Hypothalamus (tissue), 51 donors: ENCODE data around the gene GAS2L1.

Experiments used
- DNase-seq, 51 donors: peaks; one replicate each; lab custom pipeline; 2025; lab: John Stamatoyannopoulos, UW

GAS2L1 gene

GRCh38 chr22:29306175-29306834 lies at the start of gene GAS2L1:
GAS2L1 (plus strand) TSS chr22:29306650; CDS start chr22:29308106, 1,456 bp downstream.
- peak in 41 of 51 donors; percentile 36 to 82 (median 68) for DNase-seq

GRCh38 chr22:29257751-29258181 lies 48.7 kb upstream of the GAS2L1 start:
- no peak for DNase-seq

- DNase-seq: no peak
Measured at GRCh38 chr22:29258407-29259252, 47.8 kb upstream of the GAS2L1 start.

GRCh38 chr22:29259253-29259899 lies 47.1 kb upstream of the GAS2L1 start:
- DNase-seq: no peak

GRCh38 chr22:29260031-29260560 lies 46.4 kb upstream of the GAS2L1 start:
- DNase-seq: no peak

GRCh38 chr22:29260601-29261315 lies 45.7 kb upstream of the GAS2L1 start:
- DNase-seq: no peak

GRCh38 chr22:29263791-29264276 lies 42.6 kb upstream of the GAS2L1 start:
- no peak for DNase-seq

- no peak for DNase-seq
Measured at GRCh38 chr22:29265305-29265704, 41.1 kb upstream of the GAS2L1 start.

- no peak for DNase-seq
Measured at GRCh38 chr22:29265929-29266328, 40.5 kb upstream of the GAS2L1 start.

GRCh38 chr22:29266564-29267461 lies 39.6 kb upstream of the GAS2L1 start:
- DNase-seq: no peak

GRCh38 chr22:29267462-29267857 lies 39.0 kb upstream of the GAS2L1 start:
- no peak for DNase-seq

- DNase-seq: peak; percentile 81 to 100 (median 94)
Measured at GRCh38 chr22:29267858-29268510, 38.5 kb upstream of the GAS2L1 start, which contains the start of the genes EWSR1 and RHBDD3. EWSR1 (plus strand) TSS chr22:29268268; CDS start chr22:29268337, 69 bp downstream. RHBDD3 (minus strand) TSS chr22:29267981; CDS start chr22:29265626, 2,355 bp downstream.

- DNase-seq: peak in 42 of 51 donors; percentile 28 to 89 (median 68)
Measured at GRCh38 chr22:29268511-29269229, 37.8 kb upstream of the GAS2L1 start.

- no peak for DNase-seq
Measured at GRCh38 chr22:29269230-29269604, 37.2 kb upstream of the GAS2L1 start.

- DNase-seq: no peak
Measured at GRCh38 chr22:29269731-29270474, 36.5 kb upstream of the GAS2L1 start.

GRCh38 chr22:29270475-29271271 lies 35.8 kb upstream of the GAS2L1 start:
- peak in 2 of 51 donors; percentile 10 to 25 for DNase-seq
